ENCODE data around the gene ZNF827. TPM values are rescaled to one million over a fixed set of nuclear protein-coding genes. Genes with fewer than 3 reads are reported as not detected.

ZNF827 gene
- total RNA-seq, 4 donors from 2014 or later = 3.0 to 11.0 (median 8.8) TPM

DNA sequence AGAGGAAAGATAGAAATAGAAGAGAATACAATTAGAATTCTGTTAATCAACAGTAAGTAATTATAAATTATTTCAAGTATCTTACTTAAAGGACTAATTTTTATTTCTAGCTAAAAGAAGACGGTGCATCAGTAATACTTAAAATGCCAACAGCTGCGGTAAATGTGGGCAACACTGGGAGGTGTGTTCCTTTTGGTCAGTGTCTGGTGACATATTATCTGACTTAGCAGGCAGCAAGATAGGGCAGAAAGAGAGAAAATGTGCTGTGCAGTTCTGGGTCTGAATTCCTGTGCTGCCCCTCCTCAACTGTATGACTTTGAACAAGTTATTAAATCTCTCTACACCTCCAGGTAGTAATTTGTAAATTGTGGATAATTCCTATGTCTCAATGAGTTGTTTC, 120.6 kb downstream of the ZNF827 start:
- no peak for DNase-seq (ENCODE audit: low spot score in 2 of 2)
- 99% methylated on average over 2 of the region's 2 CpGs for WGBS
- Histone ChIP-seq H3K4me1 (peaks cover 3% of the 10 kb centered on the region), H3K27ac (no peak overlapping the region), H3K27me3 (no peaks in the 10 kb centered on the region), H3K4me3 (no peak overlapping the region), H3K36me3 (no peaks in the 10 kb centered on the region), H3K9me3 (no peaks in the 10 kb centered on the region)
- TF ChIP-seq EP300 (IDR thresholded peaks at IDR 0.05) (no peak), POLR2AphosphoS5 (IDR thresholded peaks at IDR 0.05) (no peak), POLR2A (IDR thresholded peaks at IDR 0.05) (no peak)
- TF ChIP-seq, protein P1, sequence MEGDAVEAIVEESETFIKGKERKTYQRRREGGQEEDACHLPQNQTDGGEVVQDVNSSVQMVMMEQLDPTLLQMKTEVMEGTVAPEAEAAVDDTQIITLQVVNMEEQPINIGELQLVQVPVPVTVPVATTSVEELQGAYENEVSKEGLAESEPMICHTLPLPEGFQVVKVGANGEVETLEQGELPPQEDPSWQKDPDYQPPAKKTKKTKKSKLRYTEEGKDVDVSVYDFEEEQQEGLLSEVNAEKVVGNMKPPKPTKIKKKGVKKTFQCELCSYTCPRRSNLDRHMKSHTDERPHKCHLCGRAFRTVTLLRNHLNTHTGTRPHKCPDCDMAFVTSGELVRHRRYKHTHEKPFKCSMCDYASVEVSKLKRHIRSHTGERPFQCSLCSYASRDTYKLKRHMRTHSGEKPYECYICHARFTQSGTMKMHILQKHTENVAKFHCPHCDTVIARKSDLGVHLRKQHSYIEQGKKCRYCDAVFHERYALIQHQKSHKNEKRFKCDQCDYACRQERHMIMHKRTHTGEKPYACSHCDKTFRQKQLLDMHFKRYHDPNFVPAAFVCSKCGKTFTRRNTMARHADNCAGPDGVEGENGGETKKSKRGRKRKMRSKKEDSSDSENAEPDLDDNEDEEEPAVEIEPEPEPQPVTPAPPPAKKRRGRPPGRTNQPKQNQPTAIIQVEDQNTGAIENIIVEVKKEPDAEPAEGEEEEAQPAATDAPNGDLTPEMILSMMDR (IDR thresholded peaks at IDR 0.05) = no peak

DNA sequence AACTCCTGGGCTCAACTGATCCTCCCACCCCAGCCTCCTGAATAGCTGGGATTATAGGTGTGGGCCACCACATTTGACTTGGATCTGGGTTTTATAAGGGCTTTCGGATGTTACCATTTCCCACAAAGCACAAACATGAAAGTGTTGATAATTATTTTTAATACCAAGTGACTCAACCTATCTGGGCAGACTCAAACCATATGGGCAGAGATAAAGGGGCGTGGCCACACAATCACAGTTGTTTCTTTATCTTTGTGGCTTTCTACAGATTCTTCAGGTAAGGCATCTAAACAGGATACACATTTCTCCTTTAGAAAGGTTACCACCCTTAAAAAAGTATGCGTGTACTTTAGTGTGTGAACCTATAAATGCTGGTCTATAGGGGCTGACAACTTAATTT, 122.5 kb downstream of the ZNF827 start:
- H3K27ac ChIP-seq = no peak overlapping the region
- DNase-seq (ENCODE audit: low spot score in 2 of 2) = no peak
- no peaks in the 10 kb centered on the region for H3K9me3 ChIP-seq
- 82% methylated on average over 3 of the region's 3 CpGs for whole genome bisulfite sequencing
- H3K36me3 ChIP-seq = no peaks in the 10 kb centered on the region
- no peaks in the 10 kb centered on the region for H3K4me1 ChIP-seq
- TF ChIP-seq EP300 (IDR thresholded peaks at IDR 0.05) (no peak), POLR2A (IDR thresholded peaks at IDR 0.05) (no peak), POLR2AphosphoS5 (IDR thresholded peaks at IDR 0.05) (no peak)
- TF ChIP-seq, protein P1 (IDR thresholded peaks at IDR 0.05) = no peak
- no peaks in the 10 kb centered on the region for H3K27me3 ChIP-seq
- no peak overlapping the region for H3K4me3 ChIP-seq

DNA sequence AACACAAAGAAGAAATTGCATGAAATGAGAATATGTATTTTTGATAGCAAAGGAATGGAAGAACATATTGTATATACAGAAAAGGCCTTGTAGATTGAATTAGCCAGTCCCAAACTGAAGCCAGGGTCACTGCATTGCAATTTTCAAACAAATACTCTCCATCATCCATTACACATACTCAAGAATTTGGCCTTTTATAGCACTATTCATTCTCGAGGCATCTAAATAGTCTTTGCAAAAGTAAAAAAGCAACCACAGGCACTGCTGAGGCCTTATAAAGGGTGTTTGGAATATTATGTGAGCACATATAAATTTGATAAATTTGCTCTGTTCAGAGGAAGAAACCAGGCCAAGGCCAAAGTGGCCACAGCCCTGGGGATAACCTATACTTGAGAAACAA, 123.0 kb downstream of the ZNF827 start:
- TF ChIP-seq, protein P1 (IDR thresholded peaks at IDR 0.05) = no peak
- TF ChIP-seq POLR2A (IDR thresholded peaks at IDR 0.05) (no peak), EP300 (IDR thresholded peaks at IDR 0.05) (no peak), POLR2AphosphoS5 (IDR thresholded peaks at IDR 0.05) (no peak)
- WGBS = 67% methylated on average over 1 of the region's 1 CpG

DNA sequence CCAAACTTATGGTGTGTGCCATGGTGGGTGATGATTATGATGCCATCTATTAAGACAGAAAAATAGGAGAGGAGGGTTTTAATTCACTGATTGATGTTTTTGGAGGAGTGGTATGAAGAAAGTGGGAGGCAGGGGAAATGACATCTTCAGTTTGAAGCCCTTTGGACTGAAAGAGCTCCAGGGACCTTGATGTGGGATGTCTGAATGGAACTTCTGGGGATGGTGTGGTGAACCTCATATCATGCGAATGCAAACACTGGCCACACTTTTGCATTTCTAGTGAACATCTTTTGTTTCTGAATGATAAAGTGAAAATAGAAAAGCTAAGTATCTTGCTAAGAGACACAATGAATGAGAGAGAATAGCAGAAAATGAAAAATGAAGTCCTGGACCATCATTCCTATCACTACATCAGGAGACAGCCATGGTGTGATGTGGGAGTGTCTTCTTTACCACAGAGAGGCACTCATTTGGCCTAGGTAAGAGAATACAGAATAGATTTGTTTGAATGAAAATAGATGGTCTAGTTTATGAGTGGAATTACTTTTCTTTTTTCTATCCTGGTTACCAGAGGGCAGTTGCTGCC, 123.5 kb downstream of the ZNF827 start:
- no peaks in the 10 kb centered on the region for H3K27me3 ChIP-seq
- H3K36me3 ChIP-seq = no peaks in the 10 kb centered on the region
- no peak for TF ChIP-seq POLR2AphosphoS5 (IDR thresholded peaks at IDR 0.05)
- TF ChIP-seq EP300 (IDR thresholded peaks at IDR 0.05) = no peak
- TF ChIP-seq POLR2A (IDR thresholded peaks at IDR 0.05) = no peak
- TF ChIP-seq, protein P1 (IDR thresholded peaks at IDR 0.05) = no peak
- 91% methylated on average over 1 of the region's 1 CpG for WGBS
- no peaks in the 10 kb centered on the region for H3K9me3 ChIP-seq
- DNase-seq (ENCODE audit: low spot score in 2 of 2) = no peak
- H3K27ac ChIP-seq = no peak overlapping the region
- no peaks in the 10 kb centered on the region for H3K4me1 ChIP-seq
- H3K4me3 ChIP-seq = no peak overlapping the region

More for the DNA sequence above, 123.0 kb downstream of the ZNF827 start:
- Histone ChIP-seq H3K4me3 (no peak overlapping the region), H3K4me1 (no peaks in the 10 kb centered on the region), H3K27me3 (no peaks in the 10 kb centered on the region), H3K9me3 (no peaks in the 10 kb centered on the region), H3K27ac (no peak overlapping the region), H3K36me3 (no peaks in the 10 kb centered on the region)
- no peak for DNase-seq (ENCODE audit: low spot score in 2 of 2)

DNA sequence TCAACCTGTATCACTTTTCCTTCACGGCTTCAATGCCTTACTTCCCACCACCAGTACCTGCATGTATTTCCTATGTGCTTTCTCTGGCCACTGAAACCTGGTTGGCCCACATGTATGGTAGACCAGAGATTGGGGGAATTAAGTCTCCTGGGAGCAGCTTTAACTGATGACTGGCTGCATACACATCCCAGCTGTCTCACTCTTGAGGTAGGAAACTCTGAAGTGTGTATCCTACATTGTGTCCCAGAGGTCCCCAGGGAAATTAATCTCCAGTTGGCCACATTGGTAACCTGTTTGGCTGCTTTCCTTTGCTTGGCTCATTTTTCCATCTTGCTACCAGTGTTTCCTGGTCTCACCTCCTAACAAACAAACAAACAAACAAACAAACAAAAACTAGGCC, 124.4 kb downstream of the ZNF827 start:
- TF ChIP-seq POLR2A (IDR thresholded peaks at IDR 0.05) = no peak
- no peak for TF ChIP-seq POLR2AphosphoS5 (IDR thresholded peaks at IDR 0.05)
- TF ChIP-seq EP300 (IDR thresholded peaks at IDR 0.05) = no peak
- TF ChIP-seq, protein P1 (IDR thresholded peaks at IDR 0.05) = no peak
- WGBS = 88% methylated on average over 1 of the region's 1 CpG
- no peak for DNase-seq (ENCODE audit: low spot score in 2 of 2)

More for the DNA sequence above, 124.4 kb downstream of the ZNF827 start:
- H3K27me3 ChIP-seq = no peaks in the 10 kb centered on the region
- peaks cover 4% of the 10 kb centered on the region for H3K9me3 ChIP-seq
- no peak overlapping the region for H3K4me3 ChIP-seq
- no peaks in the 10 kb centered on the region for H3K4me1 ChIP-seq
- no peak overlapping the region for H3K27ac ChIP-seq
- no peaks in the 10 kb centered on the region for H3K36me3 ChIP-seq
